ENCODE measurements around the gene KIF6.

- no peak for TF ChIP-seq POLR2AphosphoS5 (IDR thresholded peaks at IDR 0.05)
- no peak for TF ChIP-seq CTCF (IDR thresholded peaks at IDR 0.05)
- TF ChIP-seq POLR2A (IDR thresholded peaks at IDR 0.05), result no peak
- no peak for TF ChIP-seq EP300 (IDR thresholded peaks at IDR 0.05; ENCODE audit: low read depth)
These were observed 54.7 kb downstream of the KIF6 start for GRCh38 chr6:39670519-39670918.
